Colonic mucosa (tissue), 4 donors: ENCODE data around the gene NSD1. TPM values are rescaled to one million over a fixed set of nuclear protein-coding genes. Genes with fewer than 3 reads are reported as not detected.
"Not testable (repeated sequence)": the region's sequence is repeated elsewhere in the genome, so short reads cannot be mapped to it uniquely, and the experiment has no call there.

Source experiments
- DNase-seq: peaks from one replicate; pipeline ENCODE4 v3.0.0-alpha.2; 2020
- H3K27ac ChIP-seq: fragments of 200-600 bp; one replicate; pipeline ENCODE4 v1.8.0; 2021
- H3K27me3 ChIP-seq: fragments of 200-600 bp; one replicate; pipeline ENCODE4 v1.8.0; 2021
- H3K36me3 ChIP-seq: fragments of 200-600 bp; one replicate; pipeline ENCODE4 v1.8.0; 2021
- H3K4me1 ChIP-seq: fragments of 200-600 bp; one replicate; pipeline ENCODE4 v1.8.0; 2021; ENCODE audit warnings: mild to moderate bottlenecking
- H3K4me3 ChIP-seq: fragments of 200-600 bp; one replicate; pipeline ENCODE4 v1.8.0; 2021
- H3K9ac ChIP-seq, 2 donors: one replicate each; pipeline ENCODE4 v1.7.0; 2013; ENCODE audit warnings: control low read depth in 2 of 2, low read depth in 2 of 2, low read length in 2 of 2
- H3K9me3 ChIP-seq: fragments of 200-600 bp; one replicate; pipeline ENCODE4 v1.8.0; 2021
- CTCF ChIP-seq: fragments of 200-600 bp; IDR thresholded peaks from one replicate; pipeline ENCODE4 v1.8.0; 2022; ENCODE audit warnings: antibody characterized with exemption, mild to moderate bottlenecking
- intact Hi-C: fragments of 100-400 bp; cut with DNase I; formaldehyde crosslinking; loops from one replicate; pipeline ENCODE4 v1.14.1; 2022
- total RNA-seq, 2 donors: library from RNA; stranded (reverse); fragmentation: NEBNext Ultra II Directional in 1 of 2; extraction: Animal tissue kit (Norgen Biotek cat#: 25700) in 1 of 2; gene quantifications; one replicate each; pipeline ENCODE4 v1.2.1, GENCODE V29; 2021
- donor health status: healthy.
- donor health status: DM: no; HTN: no; CAD: no.
- donor health status: DM: no; HTN: no; CAD: no.

NSD1 gene
- total RNA-seq, 2 donors from 2014 or later: 53.0 to 77.9 TPM

GRCh38 chr5:177140312-177140711 is 6.7 kb downstream of the NSD1 start:
- Histone ChIP-seq H3K27me3 (no peaks in the 10 kb centered on the region), H3K36me3 (no peaks in the 10 kb centered on the region), H3K9me3 (no peaks in the 10 kb centered on the region), H3K4me1 (peaks cover 14% of the 10 kb centered on the region), H3K4me3 (no peak overlapping the region), H3K27ac (no peak overlapping the region), H3K9ac (no peak overlapping the region)
- TF ChIP-seq CTCF: no peak
- no peak for DNase-seq
- intact Hi-C loops: no loop called here

- DNase-seq: no peak
- H3K4me1 ChIP-seq: peaks cover 4% of the 10 kb centered on the region
- no peaks in the 10 kb centered on the region for H3K36me3 ChIP-seq
- no peaks in the 10 kb centered on the region for H3K9me3 ChIP-seq
- no peak for TF ChIP-seq CTCF
- no peaks in the 10 kb centered on the region for H3K27me3 ChIP-seq
- intact Hi-C loops: no loop called here
- no peak overlapping the region for H3K9ac ChIP-seq
- no peak overlapping the region for H3K4me3 ChIP-seq
- H3K27ac ChIP-seq: no peak overlapping the region
Observed at GRCh38 chr5:177141496-177141895, 7.9 kb downstream of the NSD1 start.

GRCh38 chr5:177142098-177142611 is 8.6 kb downstream of the NSD1 start:
- Histone ChIP-seq H3K27ac (no peak overlapping the region), H3K4me3 (no peak overlapping the region), H3K9ac (no peak overlapping the region), H3K27me3 (no peaks in the 10 kb centered on the region), H3K4me1 (peaks cover 2% of the 10 kb centered on the region), H3K9me3 (no peaks in the 10 kb centered on the region), H3K36me3 (no peaks in the 10 kb centered on the region)
- no peak for TF ChIP-seq CTCF
- no peak for DNase-seq
- intact Hi-C loops: no loop called here

- no peak for TF ChIP-seq CTCF
- Histone ChIP-seq H3K9ac (no peak overlapping the region), H3K27me3 (no peaks in the 10 kb centered on the region), H3K36me3 (no peaks in the 10 kb centered on the region), H3K4me1 (no peaks in the 10 kb centered on the region), H3K27ac (no peak overlapping the region), H3K9me3 (no peaks in the 10 kb centered on the region), H3K4me3 (no peak overlapping the region)
- intact Hi-C loops: no loop called here
- no peak for DNase-seq
Observed at GRCh38 chr5:177142778-177143177, 9.2 kb downstream of the NSD1 start.

GRCh38 chr5:177146891-177147638 is 13.5 kb downstream of the NSD1 start:
- intact Hi-C loops: no loop called here
- Histone ChIP-seq H3K9me3 (no peaks in the 10 kb centered on the region), H3K36me3 (no peaks in the 10 kb centered on the region), H3K4me1 (no peaks in the 10 kb centered on the region), H3K27me3 (no peaks in the 10 kb centered on the region), H3K27ac (no peak overlapping the region), H3K9ac (no peak overlapping the region), H3K4me3 (no peak overlapping the region)
- DNase-seq: no peak
- TF ChIP-seq CTCF: no peak

GRCh38 chr5:177150061-177150460 is 16.5 kb downstream of the NSD1 start:
- H3K4me1 ChIP-seq, H3K4me3 ChIP-seq, intact Hi-C loops, H3K9me3 ChIP-seq, DNase-seq, H3K27me3 ChIP-seq, H3K9ac ChIP-seq, H3K27ac ChIP-seq, H3K36me3 ChIP-seq: not testable (repeated sequence)
